ENCODE measurements around the gene NR5A1.

NR5A1 gene

GRCh38 chr9:124457079-124457886, 49.9 kb downstream of the NR5A1 start:
- no peak for DNase-seq

- DNase-seq, result no peak
Measured at GRCh38 chr9:124456341-124457078, 50.7 kb downstream of the NR5A1 start.

- DNase-seq, result no peak
Measured at GRCh38 chr9:124455820-124456219, 51.4 kb downstream of the NR5A1 start.

GRCh38 chr9:124454791-124455443, 52.3 kb downstream of the NR5A1 start:
- DNase-seq, result no peak

DNA sequence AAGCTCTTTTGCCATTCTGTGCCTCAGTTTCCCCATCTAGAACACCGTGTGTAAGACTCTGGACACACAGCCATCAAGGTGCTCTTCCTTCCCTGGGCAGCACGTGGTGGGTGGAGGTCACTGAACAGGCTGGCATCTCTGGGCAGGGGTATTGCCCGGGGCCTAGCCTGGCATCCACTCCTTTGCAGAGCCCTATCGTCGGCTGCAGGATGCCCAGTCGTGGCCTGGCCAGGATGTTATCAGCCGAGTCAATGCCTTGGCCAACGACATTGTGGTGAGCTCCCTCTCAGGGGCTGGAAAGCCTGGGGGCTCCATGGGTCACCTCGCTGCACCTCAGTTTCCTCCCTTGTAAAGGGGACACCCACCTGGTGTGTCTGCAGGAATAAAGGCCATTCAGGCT, 52.9 kb downstream of the NR5A1 start:
- no peak for DNase-seq

- no peak for DNase-seq
Measured at GRCh38 chr9:124453586-124454191, 53.5 kb downstream of the NR5A1 start.

DNA sequence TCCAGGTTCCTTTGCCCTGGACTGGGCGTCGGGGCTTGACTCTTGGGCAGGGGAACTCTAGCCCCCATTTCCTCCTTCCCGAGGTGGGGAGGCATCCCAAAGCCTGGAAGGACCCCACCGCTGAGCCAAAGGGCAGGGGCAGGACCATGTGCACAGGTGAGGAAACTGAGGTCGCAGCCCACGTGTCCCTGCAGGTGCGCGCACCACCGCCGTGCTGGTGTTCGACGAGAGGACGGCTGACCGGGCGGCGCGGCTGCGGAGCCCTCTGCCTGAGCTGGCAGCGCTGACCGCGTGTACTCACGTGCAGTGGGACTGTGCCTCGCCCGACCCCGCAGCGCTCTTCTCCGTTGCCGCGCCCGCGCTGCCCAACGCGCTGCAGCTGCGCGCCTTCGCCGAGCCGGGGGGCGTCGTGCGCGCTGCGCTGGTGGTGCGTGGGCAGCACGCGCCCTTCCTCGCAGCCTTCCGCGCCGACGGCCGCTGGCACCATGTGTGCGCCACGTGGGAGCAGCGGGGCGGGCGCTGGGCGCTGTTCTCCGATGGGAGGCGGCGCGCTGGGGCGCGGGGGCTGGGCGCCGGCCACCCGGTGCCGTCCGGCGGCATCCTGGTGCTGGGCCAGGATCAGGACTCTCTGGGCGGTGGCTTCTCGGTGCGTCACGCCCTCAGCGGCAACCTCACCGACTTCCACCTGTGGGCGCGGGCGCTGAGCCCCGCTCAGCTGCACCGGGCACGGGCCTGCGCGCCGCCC, 54.2 kb downstream of the NR5A1 start:
- no peak for DNase-seq

GRCh38 chr9:124452326-124452725, 54.9 kb downstream of the NR5A1 start:
- DNase-seq, result no peak

GRCh38 chr9:124450931-124451661, 56.1 kb downstream of the NR5A1 start:
- no peak for DNase-seq

DNA sequence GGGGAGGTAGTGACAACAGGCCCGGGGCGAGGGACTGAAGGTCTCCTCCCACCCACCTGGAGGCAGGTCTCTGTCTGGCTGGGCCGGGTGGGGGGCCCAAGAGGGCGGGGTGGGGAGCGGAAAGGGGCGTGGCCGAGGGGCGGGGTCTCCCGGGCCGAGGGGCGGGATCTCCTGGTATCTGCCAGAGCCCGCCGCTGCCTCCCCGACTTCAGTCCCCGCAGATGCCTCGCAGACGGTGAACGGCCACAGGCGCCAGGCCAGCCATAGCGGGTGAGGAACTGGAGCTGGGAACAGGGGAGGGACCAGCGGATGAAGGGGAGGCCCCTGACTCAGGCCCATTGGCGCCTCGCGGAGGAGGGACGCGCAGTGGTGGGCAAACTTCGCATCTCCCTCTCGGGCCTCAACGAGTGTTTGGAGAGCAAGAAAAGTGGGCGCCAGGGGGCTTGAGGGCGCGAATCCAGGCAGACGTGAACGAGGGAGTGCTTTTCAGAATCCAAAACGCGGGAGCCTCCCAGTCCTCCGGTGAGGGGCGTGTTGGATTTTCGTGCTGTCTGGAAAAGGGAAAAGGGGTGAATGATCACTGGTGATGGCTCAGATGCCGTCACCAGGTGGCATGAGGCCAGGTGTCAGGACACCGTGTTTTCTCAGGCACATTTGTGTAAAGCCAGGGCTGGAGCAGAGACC, 56.8 kb downstream of the NR5A1 start, which contains the start of gene ADGRD2:
ADGRD2 (plus strand) TSS at position 211 of the 684 bp plus-strand sequence. CDS start 1,216 bp downstream, outside the sequence.
- DNase-seq, result no peak

DNA sequence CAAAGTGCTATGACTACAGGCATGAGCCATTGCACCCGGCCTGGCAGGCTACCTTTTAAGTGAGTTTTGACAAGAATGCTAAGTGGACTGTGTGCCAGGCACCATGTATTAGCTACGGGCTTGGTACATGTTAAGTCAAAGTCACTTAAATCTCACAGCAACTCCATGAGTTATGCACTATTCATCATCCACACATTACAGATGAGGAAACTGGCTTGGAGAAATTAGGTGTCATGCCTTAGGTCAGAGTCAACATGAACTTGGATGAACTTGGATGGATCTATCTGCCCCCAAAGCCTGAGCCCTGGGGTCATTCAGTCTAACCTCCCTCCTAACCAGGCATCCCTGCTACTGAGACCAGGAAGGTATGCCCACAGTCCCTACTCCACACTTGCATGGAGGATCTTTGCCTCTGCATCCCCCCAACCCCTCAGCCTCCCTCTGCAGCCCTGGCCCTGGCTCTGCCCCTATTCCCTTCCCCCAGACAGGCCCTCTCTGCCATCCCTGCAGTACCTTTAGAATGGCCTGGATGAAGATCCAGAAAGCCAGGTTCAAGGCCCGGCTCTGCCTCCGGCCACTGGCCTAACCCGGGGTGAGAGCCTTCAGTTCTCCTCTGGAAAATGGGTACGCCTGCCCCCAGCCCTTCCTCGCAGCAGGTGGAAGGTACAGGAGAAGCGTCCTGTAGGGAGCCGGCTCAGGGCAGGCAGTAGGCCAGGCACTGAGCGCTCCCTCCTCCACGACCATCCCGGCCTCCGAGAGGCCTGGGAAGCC, 57.6 kb downstream of the NR5A1 start:
- no peak for DNase-seq

DNA sequence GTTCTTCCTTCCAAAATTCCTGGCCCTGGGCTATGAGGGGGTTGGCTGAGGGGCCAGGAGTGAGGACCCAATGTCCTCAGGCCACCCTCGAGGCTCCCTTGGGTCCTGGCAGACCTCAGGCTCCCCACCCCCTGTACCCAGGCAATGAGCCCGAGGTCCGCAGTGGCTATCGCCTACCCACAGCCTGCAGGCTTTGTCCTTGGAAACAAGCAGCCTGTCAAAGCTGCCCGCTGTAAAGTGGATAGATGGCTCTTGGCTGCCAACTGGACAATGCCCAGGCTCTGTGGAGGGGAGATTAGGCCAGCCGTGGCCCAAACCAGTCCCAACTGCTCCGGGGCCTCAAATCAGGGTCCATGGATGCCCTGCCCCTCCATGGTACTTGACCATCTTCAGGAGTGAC, 59.2 kb downstream of the NR5A1 start:
- no peak for DNase-seq

GRCh38 chr9:124447297-124447661, 59.9 kb downstream of the NR5A1 start:
- no peak for DNase-seq

DNA sequence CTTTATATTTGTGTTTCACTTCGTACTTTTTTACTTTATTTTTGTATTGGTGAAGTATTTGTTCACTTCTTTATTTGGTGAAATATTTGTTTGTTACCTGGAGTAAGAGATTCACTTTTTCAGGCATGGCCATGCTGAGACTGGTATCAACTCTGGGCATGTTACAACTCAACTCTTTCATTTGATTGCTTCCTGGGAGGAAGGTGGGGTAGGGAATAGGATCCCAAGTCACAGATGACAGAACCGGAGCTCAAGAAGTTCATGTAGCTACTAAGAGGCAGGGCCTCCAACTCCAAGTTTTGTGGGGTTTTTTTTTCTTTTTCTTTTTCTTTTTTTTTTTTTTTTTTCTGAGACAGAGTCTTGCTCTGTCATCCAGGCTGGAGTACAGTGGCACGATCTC, 63.0 kb downstream of the NR5A1 start:
- no peak for DNase-seq

DNA sequence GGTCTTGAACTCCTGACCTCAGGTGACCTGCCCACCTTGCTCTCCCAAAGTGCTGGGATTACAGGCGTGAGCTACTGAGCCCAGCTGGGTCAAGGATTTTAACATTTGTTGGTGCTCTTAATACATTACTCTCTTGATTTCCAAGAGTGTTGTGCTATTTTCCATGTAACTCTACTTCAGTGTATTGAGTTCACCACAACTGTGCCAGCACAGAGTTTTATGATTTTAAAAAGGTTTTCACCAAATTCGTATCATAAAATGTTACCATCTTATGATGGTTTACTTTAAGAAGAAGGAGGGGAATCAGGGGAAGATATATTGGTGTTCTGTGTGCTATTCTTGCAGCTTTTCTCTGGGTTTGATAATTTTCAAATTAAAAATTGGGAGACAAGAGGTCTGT, 63.6 kb downstream of the NR5A1 start:
- no peak for DNase-seq

- no peak for DNase-seq
Measured at GRCh38 chr9:124442826-124443225, 64.4 kb downstream of the NR5A1 start.

- no peak for DNase-seq
Measured at GRCh38 chr9:124442379-124442778, 64.8 kb downstream of the NR5A1 start.

GRCh38 chr9:124441291-124441690, 65.9 kb downstream of the NR5A1 start:
- DNase-seq, result no peak

GRCh38 chr9:124440786-124441185, 66.4 kb downstream of the NR5A1 start:
- no peak for DNase-seq

DNA sequence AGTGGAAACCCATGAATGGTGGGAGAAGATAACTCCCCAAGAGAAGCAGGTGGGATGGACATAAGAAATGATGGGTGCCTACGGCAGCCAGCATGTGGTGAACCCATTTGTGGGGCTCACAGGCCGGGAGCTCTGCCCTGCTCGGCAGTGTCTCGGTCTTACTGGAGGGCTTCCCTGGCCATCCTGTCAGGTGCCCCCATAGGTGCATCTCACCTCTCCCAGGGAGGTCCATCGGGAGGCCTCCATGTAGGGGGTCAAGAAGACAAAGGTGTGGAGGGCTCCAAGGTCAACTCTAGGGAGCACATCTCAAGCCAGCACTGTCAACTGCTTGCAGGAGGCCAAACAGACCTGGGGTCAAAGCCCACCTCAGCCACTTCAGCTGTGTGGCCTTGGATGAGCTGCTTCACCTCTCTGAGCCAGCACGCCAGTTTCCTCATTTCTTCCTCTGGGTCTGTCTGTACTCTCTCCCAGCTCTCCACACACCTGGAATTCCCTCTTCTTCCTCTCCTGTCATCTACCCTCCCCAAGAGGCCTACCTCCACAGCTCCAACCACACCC, 67.4 kb downstream of the NR5A1 start:
- DNase-seq, result no peak

Data from NCI-H187 (cell line).